Measurements from ENCODE around the gene CABLES2.

The CABLES2 gene

DNA sequence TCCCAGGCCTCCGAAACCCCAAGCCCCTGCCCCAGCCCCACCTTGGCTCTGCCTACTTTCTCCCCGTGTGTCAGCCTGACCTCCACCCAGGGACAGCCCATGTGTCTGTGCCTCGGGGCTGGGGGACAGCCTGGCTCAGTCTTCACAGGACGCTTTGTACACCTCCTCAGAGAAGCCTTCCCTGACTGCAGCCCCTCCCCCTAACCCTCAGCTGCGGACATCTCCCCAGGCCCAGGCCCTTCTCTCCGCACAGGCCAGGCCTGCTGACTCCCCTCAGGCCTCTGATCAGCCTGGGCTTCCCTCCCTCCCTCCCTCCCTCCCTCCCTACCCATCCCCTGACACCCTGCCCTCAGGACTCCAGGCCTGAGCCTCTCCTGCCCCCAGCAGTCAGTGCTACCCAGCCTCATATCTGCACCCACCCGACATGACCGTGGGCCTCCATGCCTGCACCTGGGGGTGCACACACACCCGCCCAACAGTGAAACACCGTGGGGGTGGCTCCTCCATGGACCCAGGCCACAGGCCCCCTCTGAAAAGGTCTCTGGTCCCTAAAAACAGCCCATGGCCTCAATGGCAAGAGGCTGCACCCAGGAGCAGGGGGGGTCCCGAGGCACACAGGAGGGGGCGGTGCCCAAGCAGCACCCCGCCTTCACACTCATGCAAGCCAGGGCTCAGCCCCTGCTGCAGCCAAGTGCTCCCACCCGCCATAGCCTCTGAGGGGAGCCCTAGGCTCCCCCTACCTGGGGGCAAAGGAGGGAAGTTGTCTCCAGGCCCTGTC lies 52.9 kb downstream of the CABLES2 start:
- peak overlapping the region; percentile 79 for H3K9ac ChIP-seq (ENCODE audit: low read depth, low read length)

DNA sequence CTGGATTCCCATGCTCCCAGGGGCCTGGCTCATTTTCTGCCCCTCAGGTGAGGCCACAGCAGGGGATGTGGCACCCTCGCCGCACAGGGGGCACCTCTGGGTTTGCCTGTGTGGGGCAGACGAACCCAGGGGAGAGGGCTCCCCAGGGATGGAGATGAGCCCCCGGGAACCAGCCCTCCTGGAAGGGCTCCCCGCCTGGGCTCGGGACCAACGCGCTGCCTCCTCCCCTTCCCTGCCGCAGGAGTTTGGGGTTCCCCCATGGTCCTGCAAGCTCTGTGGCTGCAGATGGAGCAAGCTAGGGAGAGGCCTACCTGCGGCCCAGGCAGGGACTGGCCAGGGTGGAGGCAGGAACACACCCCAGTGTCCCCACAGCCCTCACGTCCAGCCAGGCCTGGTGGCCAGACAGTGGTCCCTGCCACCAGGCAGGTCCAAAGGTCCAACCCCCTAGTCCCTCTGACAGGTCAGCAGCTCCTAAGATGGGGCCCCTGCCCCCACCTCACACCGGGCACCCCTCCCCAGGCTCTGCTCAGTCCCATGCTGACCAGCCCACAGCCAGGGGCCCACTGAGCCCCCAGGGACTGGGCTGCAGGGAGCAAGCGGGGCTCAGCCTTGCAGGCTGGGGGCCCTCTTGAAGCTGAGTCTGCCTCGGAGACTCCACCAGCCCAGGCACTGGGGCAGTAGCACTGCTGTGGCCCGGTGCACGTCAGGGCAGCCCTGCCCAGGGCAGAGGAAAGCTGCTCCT lies 53.6 kb downstream of the CABLES2 start:
- peaks cover 10% of the 10 kb centered on the region for H3K4me1 ChIP-seq (ENCODE audit: control insufficient read depth, insufficient read depth, low read length)
- no peak overlapping the region for H3K4me3 ChIP-seq (ENCODE audit: low read depth, low read length)
- H3K9me3 ChIP-seq (ENCODE audit: control insufficient read depth, insufficient read depth, low read length), result no peaks in the 10 kb centered on the region
- peaks cover 48% of the 10 kb centered on the region for H3K36me3 ChIP-seq (ENCODE audit: control insufficient read depth, insufficient read depth, low read length)
- H3K9ac ChIP-seq (ENCODE audit: low read depth, low read length), result no peak overlapping the region
- H3K27me3 ChIP-seq (ENCODE audit: control insufficient read depth, insufficient read depth, low read length), result no peaks in the 10 kb centered on the region

More for the DNA sequence above, 52.9 kb downstream of the CABLES2 start:
- H3K4me3 ChIP-seq (ENCODE audit: low read depth, low read length), result no peak overlapping the region
- peaks cover 10% of the 10 kb centered on the region for H3K4me1 ChIP-seq (ENCODE audit: control insufficient read depth, insufficient read depth, low read length)
- H3K27me3 ChIP-seq (ENCODE audit: control insufficient read depth, insufficient read depth, low read length), result no peaks in the 10 kb centered on the region
- peaks cover 52% of the 10 kb centered on the region for H3K36me3 ChIP-seq (ENCODE audit: control insufficient read depth, insufficient read depth, low read length)
- H3K9me3 ChIP-seq (ENCODE audit: control insufficient read depth, insufficient read depth, low read length), result no peaks in the 10 kb centered on the region

DNA sequence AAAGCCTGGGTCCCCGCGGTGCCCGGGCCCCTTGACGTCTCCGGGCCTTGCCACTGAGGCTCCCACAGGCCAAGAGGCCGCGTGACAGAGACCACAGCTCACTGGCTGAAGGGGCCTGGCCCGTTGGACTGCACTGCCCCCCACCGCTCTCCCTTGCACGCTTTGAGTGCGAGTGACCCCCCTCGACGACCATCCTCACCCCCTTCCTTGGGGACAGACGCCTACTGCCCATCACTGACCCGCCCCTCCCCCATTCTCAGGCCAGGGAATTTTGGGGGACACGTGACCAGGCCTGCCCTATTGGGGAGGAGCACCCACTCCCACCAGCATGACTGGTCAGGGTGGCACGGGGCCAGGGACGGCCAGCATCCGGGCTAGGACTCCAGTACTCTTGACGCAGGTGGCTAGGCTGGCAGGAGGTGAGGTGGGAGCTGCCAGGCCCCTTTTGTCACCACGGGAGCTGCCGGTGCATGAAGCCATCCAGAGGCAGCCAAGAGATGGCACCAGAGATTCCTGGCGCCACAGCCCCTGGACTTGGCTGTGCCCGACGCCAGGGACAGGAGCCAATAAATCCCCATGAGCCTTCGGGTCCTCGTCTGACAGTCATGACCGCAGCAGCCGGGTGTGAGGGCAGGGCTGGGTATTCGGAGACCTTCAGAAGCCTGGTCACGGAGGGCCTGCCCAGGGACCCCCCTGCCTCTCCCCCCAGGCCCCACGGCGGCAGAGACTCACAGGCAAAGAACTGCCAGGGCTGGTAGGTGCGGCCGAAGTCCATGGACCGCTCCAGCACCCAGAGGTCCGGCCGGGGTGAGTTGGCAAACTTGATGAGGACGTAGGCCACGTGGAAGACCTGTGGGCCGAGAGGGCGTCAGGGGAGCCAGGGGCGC lies 54.4 kb downstream of the CABLES2 start:
- H3K9me3 ChIP-seq (ENCODE audit: control insufficient read depth, insufficient read depth, low read length), result no peaks in the 10 kb centered on the region
- H3K36me3 ChIP-seq (ENCODE audit: control insufficient read depth, insufficient read depth, low read length), result peaks cover 52% of the 10 kb centered on the region
- H3K4me3 ChIP-seq (ENCODE audit: low read depth, low read length), result no peak overlapping the region
- H3K4me1 ChIP-seq (ENCODE audit: control insufficient read depth, insufficient read depth, low read length), result peaks cover 10% of the 10 kb centered on the region
- H3K9ac ChIP-seq (ENCODE audit: low read depth, low read length), result no peak overlapping the region
- H3K27me3 ChIP-seq (ENCODE audit: control insufficient read depth, insufficient read depth, low read length), result no peaks in the 10 kb centered on the region

DNA sequence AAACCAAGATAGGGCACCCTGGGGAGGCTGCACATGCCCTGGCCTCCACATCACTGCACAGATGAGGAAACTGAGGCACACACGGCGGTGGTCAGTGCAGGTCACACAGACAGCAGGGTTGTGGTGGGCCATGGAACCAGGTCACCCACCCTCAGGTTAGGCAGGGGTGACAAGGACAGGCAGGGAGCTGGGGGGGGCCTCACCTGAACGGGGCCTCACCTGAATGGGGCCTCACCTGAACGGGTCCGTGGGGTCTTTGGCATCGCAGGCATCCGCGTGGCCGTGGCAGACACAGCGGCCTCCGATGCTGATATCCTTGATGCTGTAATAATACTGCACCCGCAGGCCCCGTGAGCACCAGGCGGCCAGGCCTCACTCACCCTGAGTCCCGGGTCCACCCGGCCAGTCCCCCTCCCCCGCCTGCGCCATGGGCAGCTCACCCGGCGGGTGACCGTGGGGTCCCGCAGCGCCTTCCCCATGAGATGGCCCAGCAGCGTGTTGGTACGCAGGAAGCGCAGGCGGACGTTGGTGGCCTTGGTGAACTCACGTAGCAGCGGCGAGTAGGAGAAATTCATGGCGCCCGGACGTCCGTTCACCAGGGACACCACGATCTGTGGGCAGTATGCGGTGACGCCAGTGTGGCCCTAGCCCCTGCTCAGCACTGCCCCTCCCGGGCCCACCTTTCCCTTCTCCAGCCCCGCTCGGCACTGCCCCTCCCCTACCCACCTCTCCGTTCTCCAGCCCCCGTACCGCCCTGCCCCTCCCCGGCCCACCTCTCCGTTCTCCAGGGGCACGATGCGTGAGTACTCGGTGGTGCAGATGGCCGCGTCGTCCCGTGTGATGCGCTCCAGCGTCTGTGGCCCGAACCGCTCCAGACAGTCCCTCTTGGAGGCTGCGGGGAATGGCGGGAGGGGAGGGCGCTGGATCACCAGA lies 55.4 kb downstream of the CABLES2 start:
- no peaks in the 10 kb centered on the region for H3K27me3 ChIP-seq (ENCODE audit: control insufficient read depth, insufficient read depth, low read length)
- peaks cover 61% of the 10 kb centered on the region for H3K36me3 ChIP-seq (ENCODE audit: control insufficient read depth, insufficient read depth, low read length)
- H3K9me3 ChIP-seq (ENCODE audit: control insufficient read depth, insufficient read depth, low read length), result no peaks in the 10 kb centered on the region
- no peak overlapping the region for H3K9ac ChIP-seq (ENCODE audit: low read depth, low read length)
- peaks cover 10% of the 10 kb centered on the region for H3K4me1 ChIP-seq (ENCODE audit: control insufficient read depth, insufficient read depth, low read length)
- no peak overlapping the region for H3K4me3 ChIP-seq (ENCODE audit: low read depth, low read length)

DNA sequence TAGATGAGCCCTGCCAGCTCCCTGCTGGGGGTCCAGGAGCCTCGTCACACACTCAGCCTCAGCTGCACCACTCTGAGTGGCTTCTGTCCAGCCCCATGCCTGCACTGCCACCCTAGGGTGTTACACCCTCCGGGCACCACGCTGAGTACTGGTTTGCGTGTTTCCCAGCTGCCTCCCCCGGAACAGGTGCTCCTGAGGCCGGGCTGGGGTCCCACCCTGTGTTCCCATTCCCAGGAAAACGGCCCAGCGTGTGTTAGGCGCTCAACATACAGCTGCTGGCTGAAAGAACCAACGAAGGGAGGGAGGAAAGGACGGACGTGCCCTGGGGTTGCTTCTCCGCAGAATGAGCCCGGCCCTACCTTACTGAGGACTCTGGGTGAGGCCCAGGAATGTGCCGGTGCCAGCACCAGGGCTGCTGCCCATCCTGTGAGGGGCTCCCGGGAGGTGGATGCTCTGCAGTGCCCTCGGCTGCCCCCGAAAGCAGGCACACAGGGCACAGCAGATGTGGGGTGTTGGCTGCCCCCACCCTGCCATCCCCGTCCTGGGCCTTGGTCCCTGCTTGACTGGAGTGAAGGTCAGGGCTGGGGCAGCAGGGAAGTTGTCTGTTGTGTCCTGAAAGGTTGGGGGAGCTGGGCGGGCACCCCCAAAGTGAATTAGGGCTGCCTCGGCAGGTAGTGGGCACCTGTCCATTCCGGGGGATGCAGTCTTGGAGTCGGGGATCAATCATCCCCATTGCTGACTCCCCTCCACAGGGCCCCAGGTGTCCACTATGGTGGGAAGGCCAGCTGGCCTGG lies 56.3 kb downstream of the CABLES2 start:
- peaks cover 8% of the 10 kb centered on the region for H3K4me1 ChIP-seq (ENCODE audit: control insufficient read depth, insufficient read depth, low read length)

DNA sequence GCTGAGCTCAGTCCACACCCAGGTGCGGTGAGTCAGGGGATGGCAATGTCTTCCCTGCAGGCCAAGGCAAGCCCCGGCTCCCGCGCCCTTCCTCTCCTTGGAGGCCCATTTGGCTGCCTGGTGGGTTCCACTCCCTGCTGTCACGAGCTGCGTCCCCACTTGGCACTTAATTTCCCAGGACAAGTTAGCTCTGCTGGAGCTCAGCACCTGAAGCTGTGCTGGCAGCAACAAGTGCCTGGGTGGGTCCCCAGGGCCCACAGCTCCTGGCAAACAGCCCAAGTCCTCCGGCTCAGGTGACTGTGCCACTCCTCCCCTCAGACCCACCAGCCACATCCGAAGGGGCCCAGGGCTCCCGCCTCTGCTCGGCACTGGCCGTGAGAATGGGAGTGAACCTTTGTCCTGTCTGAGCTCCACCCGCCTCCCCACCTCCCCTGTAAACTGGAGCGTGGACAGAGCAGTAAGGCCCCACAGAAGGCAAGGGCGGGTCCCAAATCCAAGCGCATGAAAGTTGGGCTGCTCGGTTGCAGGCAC lies 56.9 kb downstream of the CABLES2 start:
- Histone ChIP-seq H3K4me1 (ENCODE audit: control insufficient read depth, insufficient read depth, low read length) (peaks cover 5% of the 10 kb centered on the region), H3K36me3 (ENCODE audit: control insufficient read depth, insufficient read depth, low read length) (peaks cover 70% of the 10 kb centered on the region), H3K9ac (ENCODE audit: low read depth, low read length) (no peak overlapping the region), H3K4me3 (ENCODE audit: low read depth, low read length) (no peak overlapping the region), H3K27me3 (ENCODE audit: control insufficient read depth, insufficient read depth, low read length) (no peaks in the 10 kb centered on the region), H3K9me3 (ENCODE audit: control insufficient read depth, insufficient read depth, low read length) (no peaks in the 10 kb centered on the region)

More for the DNA sequence above, 56.3 kb downstream of the CABLES2 start:
- Histone ChIP-seq H3K9me3 (ENCODE audit: control insufficient read depth, insufficient read depth, low read length) (no peaks in the 10 kb centered on the region), H3K9ac (ENCODE audit: low read depth, low read length) (no peak overlapping the region), H3K27me3 (ENCODE audit: control insufficient read depth, insufficient read depth, low read length) (no peaks in the 10 kb centered on the region), H3K4me3 (ENCODE audit: low read depth, low read length) (no peak overlapping the region), H3K36me3 (ENCODE audit: control insufficient read depth, insufficient read depth, low read length) (peaks cover 67% of the 10 kb centered on the region)

DNA sequence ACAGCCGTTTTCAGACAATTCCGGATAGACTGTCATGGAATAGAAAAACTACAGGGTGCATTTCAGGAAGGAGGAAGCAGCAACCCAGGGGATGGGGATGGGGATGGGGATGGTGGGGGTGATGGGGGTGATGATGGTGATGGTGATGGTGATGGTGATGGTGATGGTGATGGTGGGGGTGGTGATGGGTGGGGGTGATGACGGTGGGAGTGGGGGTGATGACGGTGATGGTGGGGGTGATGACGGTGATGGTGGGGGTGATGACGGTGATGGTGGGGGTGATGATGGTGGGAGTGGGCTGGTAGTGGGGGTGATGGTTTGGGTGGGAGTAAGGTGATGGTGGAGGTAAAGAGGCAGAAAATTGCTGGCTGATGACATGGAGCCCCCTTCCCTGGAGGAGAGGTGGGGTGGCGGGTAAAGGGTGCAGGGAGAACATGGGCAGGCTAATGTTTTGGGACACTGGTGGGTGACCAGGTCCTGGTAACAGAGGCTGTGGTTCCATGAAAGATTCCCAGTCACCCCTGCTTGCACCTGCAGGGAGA lies 57.5 kb downstream of the CABLES2 start:
- no peaks in the 10 kb centered on the region for H3K27me3 ChIP-seq (ENCODE audit: control insufficient read depth, insufficient read depth, low read length)
- no peak overlapping the region for H3K9ac ChIP-seq (ENCODE audit: low read depth, low read length)
- H3K4me1 ChIP-seq (ENCODE audit: control insufficient read depth, insufficient read depth, low read length), result peaks cover under 1% of the 10 kb centered on the region
- H3K4me3 ChIP-seq (ENCODE audit: low read depth, low read length), result no peak overlapping the region
- H3K36me3 ChIP-seq (ENCODE audit: control insufficient read depth, insufficient read depth, low read length), result peaks cover 70% of the 10 kb centered on the region
- no peaks in the 10 kb centered on the region for H3K9me3 ChIP-seq (ENCODE audit: control insufficient read depth, insufficient read depth, low read length)

DNA sequence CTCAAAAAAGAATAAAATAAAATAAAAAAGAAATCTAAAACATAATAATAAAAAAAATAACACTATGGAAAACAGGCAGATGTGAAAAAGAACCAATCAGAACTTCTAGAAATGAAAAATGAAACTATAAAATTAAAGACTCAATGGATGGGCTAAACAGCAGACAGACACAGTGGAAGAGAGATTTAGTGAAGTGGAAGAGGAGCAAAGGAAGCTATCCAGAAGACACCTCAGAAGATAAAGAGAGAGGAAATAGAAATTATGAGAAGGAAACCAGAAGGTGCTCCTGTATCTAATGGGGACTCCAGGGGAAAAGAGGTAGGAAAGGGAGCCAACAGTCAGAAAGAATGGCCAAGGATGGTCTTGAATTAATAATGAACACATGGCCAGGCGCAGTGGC lies 58.5 kb downstream of the CABLES2 start:
- no peak overlapping the region for H3K9ac ChIP-seq (ENCODE audit: low read depth, low read length)
- no peaks in the 10 kb centered on the region for H3K27me3 ChIP-seq (ENCODE audit: control insufficient read depth, insufficient read depth, low read length)
- no peak overlapping the region for H3K4me3 ChIP-seq (ENCODE audit: low read depth, low read length)
- no peaks in the 10 kb centered on the region for H3K9me3 ChIP-seq (ENCODE audit: control insufficient read depth, insufficient read depth, low read length)
- no peaks in the 10 kb centered on the region for H3K4me1 ChIP-seq (ENCODE audit: control insufficient read depth, insufficient read depth, low read length)
- H3K36me3 ChIP-seq (ENCODE audit: control insufficient read depth, insufficient read depth, low read length), result peaks cover 71% of the 10 kb centered on the region

DNA sequence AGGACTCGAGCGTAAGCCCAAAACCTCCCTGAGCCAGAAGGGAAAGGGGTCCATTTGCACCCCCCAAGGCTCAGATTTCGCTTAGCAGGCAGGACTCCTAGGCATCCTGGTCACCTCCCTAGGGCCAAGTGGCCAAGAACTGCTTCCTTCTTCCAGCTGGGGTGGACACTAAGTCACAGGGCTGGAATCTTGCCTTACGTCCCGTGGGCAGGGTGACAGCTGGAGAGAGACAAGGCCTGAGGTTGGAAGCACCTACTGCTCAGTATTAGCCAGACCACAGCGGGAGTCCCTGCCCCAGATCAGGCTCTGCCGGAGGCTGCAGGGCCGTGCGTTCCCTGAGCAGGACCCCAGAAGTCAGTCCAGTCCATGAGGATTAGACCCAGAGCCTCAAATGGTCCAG lies 59.6 kb downstream of the CABLES2 start:
- Histone ChIP-seq H3K36me3 (ENCODE audit: control insufficient read depth, insufficient read depth, low read length) (peaks cover 64% of the 10 kb centered on the region), H3K9ac (ENCODE audit: low read depth, low read length) (no peak overlapping the region), H3K27me3 (ENCODE audit: control insufficient read depth, insufficient read depth, low read length) (no peaks in the 10 kb centered on the region)

DNA sequence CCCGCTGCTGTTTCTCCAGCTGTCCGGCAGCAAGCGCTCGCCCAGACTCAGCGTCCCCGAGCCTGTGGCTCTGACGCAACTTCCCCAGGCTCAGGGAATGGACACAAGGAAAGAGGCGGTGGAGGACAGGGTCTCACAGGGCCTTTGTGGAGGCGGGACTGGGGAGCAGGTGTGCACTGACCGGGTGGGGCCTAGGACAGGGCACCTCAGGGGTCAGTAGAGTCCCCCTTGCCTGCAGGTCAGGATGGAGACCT lies 60.0 kb downstream of the CABLES2 start:
- H3K27me3 ChIP-seq (ENCODE audit: control insufficient read depth, insufficient read depth, low read length), result no peaks in the 10 kb centered on the region
- peaks cover 64% of the 10 kb centered on the region for H3K36me3 ChIP-seq (ENCODE audit: control insufficient read depth, insufficient read depth, low read length)
- no peaks in the 10 kb centered on the region for H3K9me3 ChIP-seq (ENCODE audit: control insufficient read depth, insufficient read depth, low read length)
- no peak overlapping the region for H3K4me3 ChIP-seq (ENCODE audit: low read depth, low read length)
- no peaks in the 10 kb centered on the region for H3K4me1 ChIP-seq (ENCODE audit: control insufficient read depth, insufficient read depth, low read length)
- no peak overlapping the region for H3K9ac ChIP-seq (ENCODE audit: low read depth, low read length)

More for the DNA sequence above, 59.6 kb downstream of the CABLES2 start:
- Histone ChIP-seq H3K4me1 (ENCODE audit: control insufficient read depth, insufficient read depth, low read length) (no peaks in the 10 kb centered on the region), H3K4me3 (ENCODE audit: low read depth, low read length) (no peak overlapping the region), H3K9me3 (ENCODE audit: control insufficient read depth, insufficient read depth, low read length) (no peaks in the 10 kb centered on the region)
